Activated naive CD8-positive, alpha-beta T cell treated with anti-CD3 and anti-CD28 coated beads for 36 hours (primary cell): Measurements from ENCODE around the gene TPCN2. TPM values are rescaled to one million over a fixed set of nuclear protein-coding genes. Genes with fewer than 3 reads are reported as not detected.

Source experiments
- DNase-seq: peaks from one replicate; pipeline ENCODE4 v3.0.0; 2021
- H3K27ac Mint-ChIP-seq: one replicate; pipeline ENCODE4 v1.8.0; 2022; ENCODE audit warnings: mild to moderate bottlenecking, moderate library complexity, mixed read lengths
- H3K27me3 Mint-ChIP-seq: one replicate; pipeline ENCODE4 v1.8.0; 2022; ENCODE audit warnings: mild to moderate bottlenecking, mixed read lengths
- H3K36me3 Mint-ChIP-seq: one replicate; pipeline ENCODE4 v1.8.0; 2021; ENCODE audit warnings: mild to moderate bottlenecking, mixed read lengths
- H3K4me1 Mint-ChIP-seq: one replicate; pipeline ENCODE4 v1.8.0; 2021; ENCODE audit warnings: mixed read lengths
- H3K4me3 Mint-ChIP-seq: one replicate; pipeline ENCODE4 v1.8.0; 2022; ENCODE audit warnings: mild to moderate bottlenecking, moderate library complexity, mixed read lengths
- H3K9me3 Mint-ChIP-seq: one replicate; pipeline ENCODE4 v1.8.0; 2022; ENCODE audit warnings: mixed read lengths
- total RNA-seq, 2 experiments: library from RNA; stranded (reverse); gene quantifications; one replicate each; pipeline ENCODE4 v1.2.3, GENCODE V29; 2021

Gene TPCN2
- total RNA-seq, 2 experiments from 2014 or later: 10.9 to 11.3 TPM

GRCh38 chr11:69095300-69095699 is 46.6 kb downstream of the TPCN2 start:
- H3K9me3 Mint-ChIP-seq: no peaks in the 10 kb centered on the region
- H3K27me3 Mint-ChIP-seq: no peaks in the 10 kb centered on the region
- no peak overlapping the region for H3K27ac Mint-ChIP-seq
- peaks cover 2% of the 10 kb centered on the region for H3K4me1 Mint-ChIP-seq
- no peak overlapping the region for H3K4me3 Mint-ChIP-seq
- no peak for DNase-seq
- H3K36me3 Mint-ChIP-seq: peaks cover 11% of the 10 kb centered on the region

- Mint-ChIP-seq H3K27me3 (no peaks in the 10 kb centered on the region), H3K36me3 (peaks cover 9% of the 10 kb centered on the region), H3K9me3 (no peaks in the 10 kb centered on the region), H3K4me3 (no peak overlapping the region), H3K27ac (no peak overlapping the region), H3K4me1 (peaks cover 2% of the 10 kb centered on the region)
- DNase-seq: no peak
Observed at GRCh38 chr11:69096473-69096872, 47.7 kb downstream of the TPCN2 start.

- DNase-seq: no peak
- Mint-ChIP-seq H3K9me3 (no peaks in the 10 kb centered on the region), H3K27ac (no peak overlapping the region), H3K4me1 (peaks cover 4% of the 10 kb centered on the region), H3K4me3 (no peak overlapping the region), H3K36me3 (peaks cover 3% of the 10 kb centered on the region), H3K27me3 (no peaks in the 10 kb centered on the region)
Observed at GRCh38 chr11:69097263-69097662, 48.5 kb downstream of the TPCN2 start.

GRCh38 chr11:69099180-69099579 is 50.4 kb downstream of the TPCN2 start:
- no peak for DNase-seq
- Mint-ChIP-seq H3K9me3 (no peaks in the 10 kb centered on the region), H3K4me1 (peaks cover 4% of the 10 kb centered on the region), H3K27me3 (no peaks in the 10 kb centered on the region), H3K4me3 (no peak overlapping the region), H3K36me3 (no peaks in the 10 kb centered on the region), H3K27ac (no peak overlapping the region)

GRCh38 chr11:69100454-69101114 is 51.9 kb downstream of the TPCN2 start:
- Mint-ChIP-seq H3K27me3 (no peaks in the 10 kb centered on the region), H3K9me3 (no peaks in the 10 kb centered on the region), H3K4me3 (no peak overlapping the region), H3K36me3 (no peaks in the 10 kb centered on the region), H3K4me1 (peaks cover 4% of the 10 kb centered on the region), H3K27ac (no peak overlapping the region)
- no peak for DNase-seq

- DNase-seq: peak; percentile 75
- H3K27me3 Mint-ChIP-seq: no peaks in the 10 kb centered on the region
- H3K9me3 Mint-ChIP-seq: no peaks in the 10 kb centered on the region
- H3K36me3 Mint-ChIP-seq: no peaks in the 10 kb centered on the region
- H3K4me3 Mint-ChIP-seq: no peak overlapping the region
- H3K4me1 Mint-ChIP-seq: peaks cover 4% of the 10 kb centered on the region
- H3K27ac Mint-ChIP-seq: no peak overlapping the region
Observed at GRCh38 chr11:69101115-69101791, 52.5 kb downstream of the TPCN2 start.

- no peak for DNase-seq
- Mint-ChIP-seq H3K36me3 (no peaks in the 10 kb centered on the region), H3K27ac (no peak overlapping the region), H3K4me3 (no peak overlapping the region), H3K9me3 (no peaks in the 10 kb centered on the region), H3K4me1 (peaks cover 4% of the 10 kb centered on the region), H3K27me3 (no peaks in the 10 kb centered on the region)
Observed at GRCh38 chr11:69101792-69102695, 53.3 kb downstream of the TPCN2 start.

GRCh38 chr11:69102732-69103615 is 54.2 kb downstream of the TPCN2 start:
- no peaks in the 10 kb centered on the region for H3K27me3 Mint-ChIP-seq
- no peak for DNase-seq

GRCh38 chr11:69104212-69104855 is 55.6 kb downstream of the TPCN2 start:
- DNase-seq: no peak
- Mint-ChIP-seq H3K4me3 (no peak overlapping the region), H3K9me3 (peaks cover 2% of the 10 kb centered on the region), H3K36me3 (no peaks in the 10 kb centered on the region), H3K27me3 (no peaks in the 10 kb centered on the region), H3K27ac (no peak overlapping the region), H3K4me1 (peaks cover 4% of the 10 kb centered on the region)

More at GRCh38 chr11:69102732-69103615, 54.2 kb downstream of the TPCN2 start:
- H3K9me3 Mint-ChIP-seq: no peaks in the 10 kb centered on the region
- H3K27ac Mint-ChIP-seq: no peak overlapping the region
- H3K4me3 Mint-ChIP-seq: no peak overlapping the region
- no peaks in the 10 kb centered on the region for H3K36me3 Mint-ChIP-seq
- peaks cover 4% of the 10 kb centered on the region for H3K4me1 Mint-ChIP-seq

- no peaks in the 10 kb centered on the region for H3K36me3 Mint-ChIP-seq
- peaks cover 2% of the 10 kb centered on the region for H3K4me1 Mint-ChIP-seq
- no peaks in the 10 kb centered on the region for H3K27me3 Mint-ChIP-seq
- DNase-seq: no peak
- H3K9me3 Mint-ChIP-seq: peaks cover 2% of the 10 kb centered on the region
- no peak overlapping the region for H3K27ac Mint-ChIP-seq
- no peak overlapping the region for H3K4me3 Mint-ChIP-seq
Observed at GRCh38 chr11:69104856-69105395, 56.2 kb downstream of the TPCN2 start.

GRCh38 chr11:69105461-69106030 is 56.8 kb downstream of the TPCN2 start:
- Mint-ChIP-seq H3K4me3 (no peak overlapping the region), H3K27ac (no peak overlapping the region), H3K4me1 (peaks cover 2% of the 10 kb centered on the region), H3K36me3 (no peaks in the 10 kb centered on the region), H3K9me3 (peaks cover 2% of the 10 kb centered on the region), H3K27me3 (no peaks in the 10 kb centered on the region)
- DNase-seq: no peak

GRCh38 chr11:69106031-69106811 is 57.5 kb downstream of the TPCN2 start:
- Mint-ChIP-seq H3K4me3 (no peak overlapping the region), H3K27me3 (no peaks in the 10 kb centered on the region), H3K36me3 (no peaks in the 10 kb centered on the region), H3K27ac (no peak overlapping the region), H3K9me3 (peaks cover 2% of the 10 kb centered on the region), H3K4me1 (peaks cover 2% of the 10 kb centered on the region)
- no peak for DNase-seq

GRCh38 chr11:69107413-69107812 is 58.7 kb downstream of the TPCN2 start:
- Mint-ChIP-seq H3K27ac (no peak overlapping the region), H3K4me3 (no peak overlapping the region), H3K27me3 (no peaks in the 10 kb centered on the region), H3K9me3 (peaks cover 2% of the 10 kb centered on the region), H3K4me1 (no peaks in the 10 kb centered on the region), H3K36me3 (no peaks in the 10 kb centered on the region)
- no peak for DNase-seq
